SK-N-MC (cell line): ENCODE measurements around the gene MRFAP1.

Source experiments
- DNase-seq: peaks from one replicate; pipeline ENCODE4 v3.0.0-alpha.2; 2011; ENCODE audit warnings: low read depth, low spot score
- H3K27ac ChIP-seq: fragments of 200-600 bp; sonication (generic); 2 replicates; pipeline ENCODE4 v1.5.1; 2016; ENCODE audit warnings: mixed run types
- H3K36me3 ChIP-seq: fragments of 200-600 bp; sonication (generic); 2 replicates; pipeline ENCODE4 v1.6.1; 2017; ENCODE audit warnings: antibody characterized with exemption, low read length, mixed read lengths; ENCODE audit not compliant: insufficient read depth
- H3K4me3 ChIP-seq: fragments of 200-600 bp; sonication (generic); 2 replicates; pipeline ENCODE4 v1.5.1; 2016
- H3K9ac ChIP-seq: fragments of 200-600 bp; sonication (generic); 2 replicates; pipeline ENCODE4 v1.8.0; 2017; ENCODE audit warnings: mixed run types, mixed read lengths; ENCODE audit not compliant: insufficient read length
- H3K9me3 ChIP-seq: fragments of 200-600 bp; sonication (generic); 2 replicates; pipeline ENCODE4 v1.6.1; 2017; ENCODE audit warnings: low read depth, mild to moderate bottlenecking, antibody characterized with exemption, low read length, moderate library complexity, mixed read lengths
- EZH2 ChIP-seq: fragments of 200-600 bp; sonication (generic); IDR thresholded peaks from one replicate; pipeline ENCODE4 v1.6.1; 2017; ENCODE audit warnings: antibody characterized with exemption
- FOXP2 ChIP-seq: optimal IDR thresholded peaks from 2 replicates; pipeline ENCODE3; 2011; ENCODE audit warnings: mild to moderate bottlenecking, moderate library complexity; ENCODE audit not compliant: insufficient read depth; ENCODE audit errors: extremely low read length, control extremely low read depth
- POLR2AphosphoS5 ChIP-seq: IDR thresholded peaks from 2 replicates; pipeline ENCODE4 v1.6.1; 2012; ENCODE audit warnings: mild to moderate bottlenecking, low read depth, low read length, borderline replicate concordance

MRFAP1 gene

DNA sequence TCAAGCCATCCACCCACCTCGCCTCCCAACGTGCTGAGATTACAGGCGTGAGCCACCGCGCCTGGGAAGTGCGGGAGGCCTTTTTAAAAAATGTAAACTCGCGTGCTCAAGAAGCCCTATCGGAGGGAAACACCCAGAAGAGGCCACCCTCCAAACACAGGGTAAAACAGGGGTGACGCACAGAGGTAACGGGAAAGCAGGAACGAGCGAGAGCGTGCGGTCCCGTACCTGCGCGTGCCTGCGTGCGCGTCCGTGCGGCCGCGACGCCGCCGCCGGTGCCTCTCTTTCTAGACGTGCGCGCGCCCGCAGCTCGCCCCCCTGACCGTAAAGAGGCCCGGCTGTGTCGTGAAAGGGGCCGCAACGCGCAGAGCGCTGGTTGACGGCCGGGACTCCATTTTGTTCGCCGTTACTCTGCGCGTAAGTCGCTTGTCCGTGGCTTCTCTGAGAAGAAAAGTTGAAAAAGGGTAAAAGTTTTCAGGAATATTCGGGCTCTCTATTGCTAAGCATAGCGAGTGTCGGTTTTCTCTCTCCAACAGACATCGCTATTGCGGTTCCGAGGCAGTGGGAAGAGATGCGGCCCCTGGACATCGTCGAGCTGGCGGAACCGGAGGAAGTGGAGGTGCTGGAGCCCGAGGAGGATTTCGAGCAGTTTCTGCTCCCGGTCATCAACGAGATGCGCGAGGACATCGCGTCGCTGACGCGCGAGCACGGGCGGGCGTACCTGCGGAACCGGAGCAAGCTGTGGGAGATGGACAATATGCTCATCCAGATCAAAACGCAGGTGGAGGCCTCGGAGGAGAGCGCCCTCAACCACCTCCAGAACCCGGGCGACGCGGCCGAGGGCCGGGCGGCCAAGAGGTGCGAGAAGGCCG, at the start of gene MRFAP1:
MRFAP1 (plus strand) TSS at position 394 of the 872 bp plus-strand sequence; CDS start at position 572, 178 bp downstream.
- Histone ChIP-seq H3K9ac (peak within 1 kb of the TSS; percentile 87), H3K4me3 (peak within 1 kb of the TSS; percentile 86), H3K36me3 (peaks cover 15% of the 10 kb centered on the region), H3K9me3 (no peaks in the 10 kb centered on the region), H3K27ac (peak within 1 kb of the TSS; percentile 85)
- TF ChIP-seq POLR2AphosphoS5 = peak; percentile 89
- TF ChIP-seq FOXP2 = no peak
- peak; percentile 37 for DNase-seq

- no peak for DNase-seq
- H3K9ac ChIP-seq = no peak overlapping the region
- H3K4me3 ChIP-seq = no peak overlapping the region
- TF ChIP-seq EZH2 (no peak), POLR2AphosphoS5 (no peak), FOXP2 (no peak)
- H3K27ac ChIP-seq = no peak overlapping the region
- H3K36me3 ChIP-seq = no peaks in the 10 kb centered on the region
- H3K9me3 ChIP-seq = no peaks in the 10 kb centered on the region
Measured at GRCh38 chr4:6591313-6591712, 49.2 kb upstream of the MRFAP1 start.

- H3K4me3 ChIP-seq = no peak overlapping the region
- no peaks in the 10 kb centered on the region for H3K36me3 ChIP-seq
- no peaks in the 10 kb centered on the region for H3K9me3 ChIP-seq
- TF ChIP-seq EZH2 (no peak), FOXP2 (no peak), POLR2AphosphoS5 (no peak)
- no peak overlapping the region for H3K9ac ChIP-seq
- no peak for DNase-seq
- no peak overlapping the region for H3K27ac ChIP-seq
Measured at GRCh38 chr4:6591781-6592180, 48.7 kb upstream of the MRFAP1 start.

GRCh38 chr4:6592804-6593563, 47.5 kb upstream of the MRFAP1 start:
- Histone ChIP-seq H3K36me3 (no peaks in the 10 kb centered on the region), H3K27ac (no peak overlapping the region), H3K4me3 (no peak overlapping the region), H3K9me3 (no peaks in the 10 kb centered on the region), H3K9ac (no peak overlapping the region)
- TF ChIP-seq EZH2 = no peak
- TF ChIP-seq FOXP2 = no peak
- no peak for TF ChIP-seq POLR2AphosphoS5
- no peak for DNase-seq

DNA sequence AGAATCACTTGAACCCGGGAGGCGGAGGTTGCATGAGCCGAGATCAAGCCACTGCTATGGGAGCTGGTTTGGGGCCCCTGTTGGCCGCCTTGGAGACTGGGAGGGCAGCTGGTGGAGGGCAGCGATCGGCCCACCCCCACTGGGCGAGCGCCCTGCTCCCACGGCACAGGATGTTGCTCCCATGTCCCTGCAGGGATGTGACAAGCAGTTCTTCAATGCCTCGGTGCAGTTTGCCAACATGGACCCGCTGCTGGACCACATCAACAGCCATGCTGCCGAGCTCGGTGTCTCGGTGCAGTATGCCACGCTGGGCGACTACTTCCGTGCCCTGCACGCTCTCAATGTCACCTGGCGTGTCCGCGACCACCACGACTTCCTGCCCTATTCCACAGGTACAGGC, 46.1 kb upstream of the MRFAP1 start:
- TF ChIP-seq EZH2 (no peak), POLR2AphosphoS5 (no peak), FOXP2 (no peak)
- DNase-seq = no peak
- H3K36me3 ChIP-seq = no peaks in the 10 kb centered on the region
- no peaks in the 10 kb centered on the region for H3K9me3 ChIP-seq
- no peak overlapping the region for H3K4me3 ChIP-seq
- H3K27ac ChIP-seq = no peak overlapping the region
- no peak overlapping the region for H3K9ac ChIP-seq

- no peak for DNase-seq
- no peak overlapping the region for H3K27ac ChIP-seq
- TF ChIP-seq EZH2 (no peak), FOXP2 (no peak), POLR2AphosphoS5 (no peak)
Measured at GRCh38 chr4:6594826-6595355, 45.6 kb upstream of the MRFAP1 start.

GRCh38 chr4:6595897-6596537, 44.5 kb upstream of the MRFAP1 start:
- Histone ChIP-seq H3K9me3 (no peaks in the 10 kb centered on the region), H3K36me3 (no peaks in the 10 kb centered on the region), H3K27ac (no peak overlapping the region), H3K9ac (no peak overlapping the region), H3K4me3 (no peak overlapping the region)
- TF ChIP-seq POLR2AphosphoS5 (no peak), EZH2 (no peak), FOXP2 (no peak)
- DNase-seq = no peak

More at GRCh38 chr4:6594826-6595355, 45.6 kb upstream of the MRFAP1 start:
- H3K9me3 ChIP-seq = no peaks in the 10 kb centered on the region
- H3K9ac ChIP-seq = no peak overlapping the region
- H3K4me3 ChIP-seq = no peak overlapping the region
- no peaks in the 10 kb centered on the region for H3K36me3 ChIP-seq

GRCh38 chr4:6596948-6597347, 43.5 kb upstream of the MRFAP1 start:
- no peak overlapping the region for H3K27ac ChIP-seq
- H3K4me3 ChIP-seq = no peak overlapping the region
- H3K9ac ChIP-seq = no peak overlapping the region
- TF ChIP-seq EZH2 (no peak), FOXP2 (no peak), POLR2AphosphoS5 (no peak)
- H3K36me3 ChIP-seq = no peaks in the 10 kb centered on the region
- DNase-seq = no peak
- H3K9me3 ChIP-seq = no peaks in the 10 kb centered on the region
